VCaP (cell line): ENCODE measurements around the gene SREBF2.

Experiments used
- H3K27ac ChIP-seq: fragments of 450-650 bp; 2 replicates; pipeline ENCODE4 v1.5.1; 2017
- CTCF ChIP-seq: fragments of 450-650 bp; conservative IDR thresholded peaks from 2 replicates; pipeline ENCODE4 v1.5.1; 2017; ENCODE audit warnings: mild to moderate bottlenecking, moderate library complexity

SREBF2 gene

GRCh38 chr22:41875531-41876270, 42.8 kb downstream of the SREBF2 start:
- H3K27ac ChIP-seq = no peak overlapping the region
- no peak for TF ChIP-seq CTCF

- no peak overlapping the region for H3K27ac ChIP-seq
- TF ChIP-seq CTCF = no peak
Observed at GRCh38 chr22:41876275-41876674, 43.4 kb downstream of the SREBF2 start.

- no peak overlapping the region for H3K27ac ChIP-seq
- TF ChIP-seq CTCF = no peak
Observed at GRCh38 chr22:41876675-41877074, 43.8 kb downstream of the SREBF2 start.

- TF ChIP-seq CTCF = no peak
- H3K27ac ChIP-seq = no peak overlapping the region
Observed at GRCh38 chr22:41880653-41881052, 47.7 kb downstream of the SREBF2 start.

- H3K27ac ChIP-seq = no peak overlapping the region
- no peak for TF ChIP-seq CTCF
Observed at GRCh38 chr22:41883400-41883799, 50.5 kb downstream of the SREBF2 start.

GRCh38 chr22:41885116-41885515, 52.2 kb downstream of the SREBF2 start:
- TF ChIP-seq CTCF = no peak
- H3K27ac ChIP-seq = no peak overlapping the region

GRCh38 chr22:41885516-41885915, 52.6 kb downstream of the SREBF2 start:
- H3K27ac ChIP-seq = no peak overlapping the region
- TF ChIP-seq CTCF = no peak
